Keratinocyte (primary cell): ENCODE data around the gene CHPF.

Source experiments
- CTCF ChIP-seq, 3 experiments: IDR thresholded peaks in 1 of 3; conservative IDR thresholded peaks in 1 of 3; optimal IDR thresholded peaks in 1 of 3; 2 replicates in 2 of 3; 3 replicates in 1 of 3; pipeline versions ENCODE3 to v1.5.1; 2011; ENCODE audit warnings: low read length in 3 of 3, mild to moderate bottlenecking in 3 of 3, moderate library complexity in 2 of 3, control low read depth in 1 of 3, inconsistent platforms in 1 of 3; ENCODE audit not compliant: insufficient read depth in 2 of 3; ENCODE audit errors: extremely low read depth in 1 of 3
- EZH2 ChIP-seq: IDR thresholded peaks from one replicate; pipeline ENCODE4 v1.6.1; 2012; ENCODE audit warnings: inconsistent platforms, mild to moderate bottlenecking, low read length, moderate library complexity

- TF ChIP-seq CTCF (optimal IDR thresholded peaks at IDR 0.05 in 1 of 3, IDR thresholded peaks at IDR 0.05 in 1 of 3, conservative IDR thresholded peaks at IDR 0.05 in 1 of 3; ENCODE audit: extremely low read depth in 1 of 3, insufficient read depth in 2 of 3, low read length in 3 of 3) (no peak), EZH2 (no peak)
Observed at GRCh38 chr2:219527076-219527394, 16.6 kb downstream of the CHPF start.
